Stimulated activated memory B cell treated with anti-CD40 and anti-IgM and Interleukin-4, amounts not matched to agents 10 μg/mL and 1 μg/mL and 100 μg/mL, for 72 hours (primary cell): ENCODE measurements around the gene HSD17B7.
A peak's percentile ranks its signal among the peaks of the same experiment; 100 is the strongest.
"Not testable (repeated sequence)": the region's sequence is repeated elsewhere in the genome, so short reads cannot be mapped to it uniquely, and the experiment has no call there.

Experiments
- ATAC-seq: fragments of 150-1000 bp; cut with Tn5 transposase; 2 replicates; pipeline ENCODE4 v1.10.0; 2021
- H3K27ac Mint-ChIP-seq: one replicate; pipeline ENCODE4 v1.8.0; 2022; ENCODE audit warnings: mild to moderate bottlenecking, mixed read lengths
- H3K27me3 Mint-ChIP-seq: one replicate; pipeline ENCODE4 v1.8.0; 2022; ENCODE audit warnings: mixed read lengths
- H3K36me3 Mint-ChIP-seq: one replicate; pipeline ENCODE4 v1.8.0; 2022; ENCODE audit warnings: mixed read lengths
- H3K4me1 Mint-ChIP-seq: one replicate; pipeline ENCODE4 v1.8.0; 2022; ENCODE audit warnings: mixed read lengths
- H3K4me3 Mint-ChIP-seq: one replicate; pipeline ENCODE4 v1.8.0; 2022; ENCODE audit warnings: mild to moderate bottlenecking, moderate library complexity, mixed read lengths
- H3K9me3 Mint-ChIP-seq: one replicate; pipeline ENCODE4 v1.8.0; 2022; ENCODE audit warnings: mixed read lengths

The HSD17B7 gene

DNA sequence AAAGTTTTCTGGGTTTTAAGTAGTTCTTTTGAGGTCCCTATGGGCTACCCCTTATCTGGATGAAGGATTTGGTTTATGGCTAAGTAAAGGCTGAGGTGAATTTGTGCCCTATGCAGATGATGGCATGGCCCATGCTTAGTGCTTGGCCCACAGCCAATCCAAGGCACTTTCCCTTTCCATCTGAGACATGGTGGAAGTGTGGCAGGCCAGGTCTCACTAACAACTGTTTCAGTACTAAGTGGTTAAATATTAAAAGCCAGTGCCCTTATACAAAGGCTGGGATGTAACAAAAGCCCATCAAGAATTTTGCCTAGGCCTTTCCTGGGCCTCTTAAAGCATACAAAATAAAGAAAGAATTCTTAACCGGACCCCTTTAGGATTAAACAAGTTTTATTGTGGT lies 1.7 kb upstream of the HSD17B7 start:
- ATAC-seq, H3K27me3 Mint-ChIP-seq, H3K27ac Mint-ChIP-seq, H3K36me3 Mint-ChIP-seq, H3K9me3 Mint-ChIP-seq, H3K4me3 Mint-ChIP-seq, H3K4me1 Mint-ChIP-seq: not testable (repeated sequence)

DNA sequence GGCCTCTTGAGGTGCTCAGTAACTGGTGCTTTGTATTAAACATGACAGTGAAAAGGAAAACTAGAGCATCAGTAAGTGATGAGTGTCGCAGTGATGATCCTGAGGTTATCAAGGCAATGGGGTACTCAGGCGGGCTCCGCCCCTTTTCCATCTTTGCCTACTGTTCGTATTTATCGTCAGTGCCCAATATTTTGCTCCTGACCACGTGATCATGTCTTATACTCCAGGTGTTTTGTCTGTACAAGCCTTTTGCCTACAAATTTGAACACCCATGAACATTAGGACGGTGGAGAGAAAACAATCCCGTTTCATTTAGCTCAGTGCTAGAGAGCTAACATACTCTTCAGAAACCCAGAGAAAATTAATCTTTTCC lies 469 bp downstream of the HSD17B7 start:
- H3K27ac Mint-ChIP-seq = peak overlapping the region; percentile 86
- not testable (repeated sequence) for H3K4me1 Mint-ChIP-seq, H3K36me3 Mint-ChIP-seq, ATAC-seq, H3K9me3 Mint-ChIP-seq, H3K27me3 Mint-ChIP-seq
- H3K4me3 Mint-ChIP-seq = peak overlapping the region; percentile 89

DNA sequence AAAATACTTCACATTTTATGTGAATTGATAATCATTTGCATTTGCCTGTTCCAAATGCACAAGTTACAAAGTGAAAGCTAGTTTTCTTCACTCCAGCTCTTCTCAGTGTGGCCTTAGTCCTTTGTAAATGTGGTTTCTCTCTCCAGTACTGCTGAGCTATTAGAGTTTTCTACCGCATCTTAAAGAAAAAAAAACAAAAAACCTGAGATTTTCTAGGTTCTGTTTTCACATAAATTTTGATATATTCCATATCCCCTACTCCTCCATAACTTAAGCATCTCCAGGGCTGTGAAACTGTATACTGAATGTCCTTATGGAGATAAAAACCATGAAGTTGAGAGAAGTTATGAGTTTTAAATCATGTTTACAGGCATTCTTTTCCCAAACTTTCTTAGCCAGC lies 3.8 kb downstream of the HSD17B7 start:
- not testable (repeated sequence) for ATAC-seq, H3K9me3 Mint-ChIP-seq, H3K4me3 Mint-ChIP-seq, H3K27ac Mint-ChIP-seq, H3K27me3 Mint-ChIP-seq, H3K4me1 Mint-ChIP-seq
- H3K36me3 Mint-ChIP-seq = peaks cover 29% of the 10 kb centered on the region

DNA sequence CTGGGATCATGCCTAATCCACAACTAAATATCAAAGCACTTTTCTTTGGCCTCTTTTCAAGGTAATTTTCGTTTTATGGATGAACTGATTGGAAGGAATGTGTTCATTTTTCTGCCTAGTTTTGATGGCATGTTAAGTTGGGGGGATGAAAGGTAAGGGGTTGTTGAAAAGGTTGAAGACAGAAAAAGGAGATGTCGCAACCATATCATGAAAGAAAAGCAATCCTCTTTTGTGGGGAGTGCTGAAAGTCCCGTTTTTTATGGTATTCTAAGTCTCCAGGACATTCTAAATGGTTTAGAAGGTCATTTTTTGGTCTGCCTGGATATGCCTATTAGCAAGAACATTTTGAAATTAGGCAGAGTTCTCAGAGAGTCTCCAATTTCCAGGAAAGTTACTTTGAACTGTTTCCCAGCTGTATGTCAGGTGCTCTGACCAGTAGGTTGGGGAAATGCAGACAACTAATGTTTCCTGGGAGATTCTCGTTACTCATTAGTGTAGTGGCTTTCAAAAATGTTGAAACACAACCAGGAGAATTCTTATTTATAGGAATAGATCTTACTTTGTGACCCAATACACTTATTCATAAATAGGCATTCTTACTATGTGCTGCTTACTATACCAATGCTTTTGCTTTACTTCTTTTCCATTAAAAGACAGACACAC lies 6.2 kb downstream of the HSD17B7 start:
- H3K4me1 Mint-ChIP-seq, H3K27me3 Mint-ChIP-seq, H3K27ac Mint-ChIP-seq, H3K4me3 Mint-ChIP-seq, ATAC-seq, H3K9me3 Mint-ChIP-seq: not testable (repeated sequence)
- H3K36me3 Mint-ChIP-seq = peaks cover 44% of the 10 kb centered on the region

DNA sequence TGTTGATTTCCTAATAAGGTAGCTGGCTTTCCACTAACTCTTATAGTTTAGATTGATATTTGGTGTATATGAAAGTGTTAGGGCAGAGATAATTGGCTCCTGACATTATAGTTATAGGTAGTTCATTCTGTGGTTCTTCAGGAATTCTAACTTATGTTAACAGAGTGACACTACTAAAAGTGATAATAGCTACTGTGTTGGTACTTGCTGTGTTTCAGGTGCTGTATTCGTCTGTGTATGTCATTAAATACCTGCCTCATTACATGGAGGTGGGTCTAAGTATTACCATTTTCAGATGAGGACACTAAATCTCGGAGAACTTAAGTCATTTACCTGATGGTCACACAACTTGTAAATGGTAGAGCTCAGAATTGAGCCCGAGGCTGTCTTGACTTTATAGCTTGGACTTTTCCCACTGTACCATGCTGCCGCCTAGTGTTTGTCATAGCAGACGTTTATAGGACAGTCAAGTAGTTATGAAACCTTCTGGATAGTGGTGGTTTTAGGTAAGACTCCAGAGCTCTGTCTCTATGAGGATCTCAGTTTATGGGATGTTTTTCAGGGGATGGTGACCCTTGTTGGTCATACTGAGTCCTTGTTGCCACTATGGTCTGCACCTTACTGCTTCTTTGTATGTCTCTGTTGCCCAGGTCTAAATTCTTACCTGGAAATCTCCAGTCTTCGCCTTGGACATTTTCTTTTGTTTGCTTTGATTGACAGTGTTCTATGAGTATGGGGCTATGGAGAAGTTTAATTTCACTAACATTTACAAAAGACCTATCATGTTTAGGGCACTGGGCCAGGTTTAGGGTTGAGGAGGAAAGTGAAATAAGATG lies 9.7 kb downstream of the HSD17B7 start:
- not testable (repeated sequence) for H3K9me3 Mint-ChIP-seq, H3K4me1 Mint-ChIP-seq
- H3K36me3 Mint-ChIP-seq = peaks cover 56% of the 10 kb centered on the region

DNA sequence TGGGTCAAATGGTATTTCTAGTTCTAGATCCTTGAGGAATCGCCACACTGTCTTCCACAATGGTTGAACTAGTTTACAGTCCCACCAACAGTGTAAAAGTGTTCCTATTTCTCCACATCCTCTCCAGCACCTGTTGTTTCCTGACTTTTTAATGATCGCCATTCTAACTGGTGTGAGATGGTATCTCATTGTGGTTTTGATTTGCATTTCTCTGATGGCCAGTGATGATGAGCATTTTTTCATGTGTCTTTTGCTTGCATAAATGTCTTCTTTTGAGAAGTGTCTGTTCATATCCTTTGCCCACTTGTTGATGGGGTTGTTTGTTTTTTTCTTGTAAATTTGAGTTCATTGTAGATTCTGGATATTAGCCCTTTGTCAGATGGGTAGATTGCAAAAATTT lies 17.0 kb downstream of the HSD17B7 start:
- H3K27ac Mint-ChIP-seq, ATAC-seq, H3K9me3 Mint-ChIP-seq, H3K4me1 Mint-ChIP-seq, H3K27me3 Mint-ChIP-seq, H3K4me3 Mint-ChIP-seq: not testable (repeated sequence)
- H3K36me3 Mint-ChIP-seq = peaks cover 68% of the 10 kb centered on the region

More for the DNA sequence above, 9.7 kb downstream of the HSD17B7 start:
- ATAC-seq, H3K4me3 Mint-ChIP-seq, H3K27ac Mint-ChIP-seq, H3K27me3 Mint-ChIP-seq: not testable (repeated sequence)

DNA sequence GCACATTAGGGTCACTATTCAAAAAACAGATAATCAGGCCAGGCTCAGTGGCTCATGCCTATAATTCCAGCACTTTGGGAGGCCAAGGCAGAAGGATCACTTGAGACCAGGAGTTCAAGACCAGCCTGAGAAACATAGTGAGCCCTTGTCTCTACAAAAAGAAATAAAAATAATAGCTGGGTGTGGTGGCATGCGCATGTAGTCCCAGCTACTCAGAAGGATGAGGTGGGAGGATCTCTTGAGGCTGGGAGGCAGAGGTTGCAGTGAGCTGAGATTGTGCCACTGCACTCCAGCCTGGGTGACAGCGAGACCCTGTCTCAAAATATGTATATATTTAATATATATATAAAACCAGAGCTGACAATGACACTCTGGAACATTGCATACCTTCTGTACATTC lies 21.9 kb downstream of the HSD17B7 start:
- ATAC-seq, H3K9me3 Mint-ChIP-seq, H3K27me3 Mint-ChIP-seq, H3K4me3 Mint-ChIP-seq, H3K4me1 Mint-ChIP-seq, H3K27ac Mint-ChIP-seq: not testable (repeated sequence)
- peaks cover 46% of the 10 kb centered on the region for H3K36me3 Mint-ChIP-seq

DNA sequence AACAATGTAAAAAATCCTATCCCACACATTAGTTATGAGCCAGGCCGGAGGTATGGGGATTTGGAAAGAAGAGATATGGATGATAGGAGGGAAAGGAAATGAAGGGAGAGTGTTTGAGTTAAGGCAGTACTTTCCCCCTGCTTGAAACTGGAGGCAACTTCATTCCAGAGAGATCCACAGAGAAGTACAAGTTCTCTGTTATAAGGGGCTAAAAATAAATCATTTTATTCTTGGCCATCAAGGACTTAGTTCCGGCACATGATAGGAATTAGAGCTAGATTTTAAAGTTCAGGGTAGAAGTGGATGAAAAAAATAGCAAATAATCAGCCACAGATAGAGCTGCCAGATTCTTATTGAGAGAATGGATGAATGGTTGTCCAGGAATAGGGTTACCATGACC lies 27.6 kb downstream of the HSD17B7 start:
- H3K9me3 Mint-ChIP-seq, H3K27ac Mint-ChIP-seq, H3K36me3 Mint-ChIP-seq, ATAC-seq, H3K4me3 Mint-ChIP-seq: not testable (repeated sequence)
- Mint-ChIP-seq H3K4me1 (peaks cover 14% of the 10 kb centered on the region), H3K27me3 (peaks cover 19% of the 10 kb centered on the region)

DNA sequence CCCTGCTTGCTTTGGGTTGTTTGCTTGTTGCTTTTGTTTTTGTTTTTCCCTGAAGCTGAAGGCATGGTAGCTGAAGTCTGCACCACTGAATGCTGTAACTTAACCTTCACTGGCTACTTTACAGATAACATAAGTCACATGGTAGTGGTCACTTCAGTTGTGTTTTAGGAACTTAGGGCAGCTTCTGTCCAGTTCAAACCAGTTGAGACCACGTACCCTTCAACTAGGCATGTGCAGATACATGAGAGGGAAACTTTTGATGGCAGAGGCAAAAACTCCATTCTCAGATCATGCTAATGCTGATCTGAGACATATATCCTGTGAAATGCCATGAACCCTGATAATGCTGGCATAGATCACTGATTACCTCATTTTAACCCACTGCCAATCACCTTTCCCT lies 28.2 kb downstream of the HSD17B7 start:
- H3K27ac Mint-ChIP-seq, H3K4me3 Mint-ChIP-seq, H3K9me3 Mint-ChIP-seq, ATAC-seq, H3K36me3 Mint-ChIP-seq: not testable (repeated sequence)
- Mint-ChIP-seq H3K4me1 (peaks cover 14% of the 10 kb centered on the region), H3K27me3 (peaks cover 24% of the 10 kb centered on the region)

DNA sequence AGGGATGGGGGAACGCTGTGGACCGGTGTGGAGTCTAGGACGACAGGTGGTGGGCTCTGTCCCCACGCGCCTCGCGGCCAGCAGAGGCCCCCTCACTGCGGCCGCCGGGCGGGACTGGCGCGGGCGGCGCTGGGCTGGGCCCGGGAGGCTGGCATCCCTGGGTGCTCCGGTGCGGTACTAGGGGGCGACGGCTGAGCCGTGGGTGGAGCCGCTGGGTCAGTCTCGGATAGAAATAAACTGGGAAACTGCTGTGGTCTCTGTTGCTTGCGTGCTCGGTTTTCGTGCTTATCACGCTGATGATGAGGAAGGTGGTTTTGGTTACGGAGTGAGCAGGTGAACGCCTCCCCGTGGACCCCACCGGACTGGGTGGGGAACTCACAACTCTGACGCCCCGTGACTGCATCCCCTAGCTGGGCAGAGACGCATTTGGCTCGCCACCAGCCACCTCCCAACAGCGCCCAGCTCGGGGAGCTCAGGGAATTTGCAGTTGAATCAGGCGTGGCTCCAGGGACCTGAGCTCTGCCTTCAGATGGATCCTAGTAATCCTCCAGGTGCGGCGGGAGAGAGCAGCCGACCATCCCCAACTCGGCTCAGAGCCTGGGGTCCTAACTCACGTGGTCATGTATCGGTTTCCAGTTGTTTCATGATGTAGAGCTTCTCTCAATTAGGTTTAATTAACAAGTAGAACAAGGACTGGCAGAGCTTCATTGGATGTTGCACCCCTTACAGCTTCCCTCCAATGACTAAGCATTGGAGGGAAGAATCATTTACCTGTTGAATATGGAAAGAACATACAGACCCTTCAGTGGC lies 32.1 kb downstream of the HSD17B7 start:
- H3K9me3 Mint-ChIP-seq = no peaks in the 10 kb centered on the region
- H3K36me3 Mint-ChIP-seq = no peaks in the 10 kb centered on the region
- H3K4me3 Mint-ChIP-seq = peak overlapping the region; percentile 31
- H3K27ac Mint-ChIP-seq = no peak overlapping the region
- H3K4me1 Mint-ChIP-seq = peaks cover 14% of the 10 kb centered on the region
- peaks cover 54% of the 10 kb centered on the region for H3K27me3 Mint-ChIP-seq
- ATAC-seq = peak; percentile 48

DNA sequence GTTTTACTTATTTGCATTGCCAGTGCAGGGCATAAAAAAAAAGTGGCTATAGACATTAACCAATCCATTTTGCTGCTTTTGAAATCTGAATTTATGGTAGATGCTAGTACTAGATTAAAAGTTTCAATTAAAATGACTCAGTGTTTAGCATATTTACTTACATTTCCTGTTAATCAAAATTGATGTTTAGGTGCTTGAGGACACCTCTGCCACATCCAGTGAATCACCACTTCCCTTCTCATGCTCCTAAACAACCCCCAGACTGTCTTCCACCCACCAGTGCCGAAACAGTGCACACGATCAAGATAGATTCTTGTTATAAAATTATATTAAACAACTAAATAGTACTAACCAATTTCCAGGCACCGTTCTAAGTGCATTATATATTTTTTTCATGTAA lies 32.7 kb downstream of the HSD17B7 start:
- ATAC-seq = no peak
- H3K27me3 Mint-ChIP-seq = peaks cover 54% of the 10 kb centered on the region
- no peak overlapping the region for H3K4me3 Mint-ChIP-seq
- no peaks in the 10 kb centered on the region for H3K36me3 Mint-ChIP-seq
- H3K4me1 Mint-ChIP-seq = peaks cover 14% of the 10 kb centered on the region
- no peak overlapping the region for H3K27ac Mint-ChIP-seq
- H3K9me3 Mint-ChIP-seq = no peaks in the 10 kb centered on the region

DNA sequence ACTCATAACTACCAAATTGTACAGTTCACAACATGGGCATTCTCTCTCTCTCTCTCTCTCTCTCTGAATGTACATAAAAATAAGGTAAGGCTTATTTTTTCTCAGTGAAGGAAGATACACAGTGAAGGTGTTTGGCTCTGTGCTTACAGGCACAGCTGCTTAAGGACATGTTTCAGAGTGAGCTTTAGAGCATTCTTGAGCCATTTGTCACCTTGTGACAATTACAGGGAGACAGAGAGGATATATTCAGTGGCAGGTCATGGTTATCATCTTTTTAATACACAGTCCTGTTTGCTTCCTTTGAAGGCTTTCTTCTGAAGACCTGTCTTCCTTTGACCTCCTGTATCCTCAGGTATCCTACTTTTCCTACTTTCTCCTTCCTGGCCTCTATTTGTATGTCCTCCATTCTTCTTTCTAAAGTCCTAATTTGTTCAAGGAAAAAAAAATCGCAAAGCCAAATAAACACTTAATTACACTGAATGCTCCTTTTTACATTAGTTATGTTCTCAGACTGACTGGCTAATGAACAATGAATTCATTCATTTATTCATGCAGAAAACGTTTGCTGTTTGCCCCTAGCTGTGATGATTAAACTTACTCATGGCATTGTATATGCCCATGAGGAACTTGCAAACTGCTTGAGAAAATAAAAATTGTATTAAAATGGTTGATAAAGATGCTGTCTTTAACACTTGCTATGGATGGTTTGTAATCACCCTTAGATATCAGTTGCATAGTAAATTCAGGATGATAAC lies 33.4 kb downstream of the HSD17B7 start:
- no peaks in the 10 kb centered on the region for H3K9me3 Mint-ChIP-seq
- H3K4me1 Mint-ChIP-seq = peaks cover 14% of the 10 kb centered on the region
- ATAC-seq = no peak
- no peak overlapping the region for H3K4me3 Mint-ChIP-seq
- H3K27me3 Mint-ChIP-seq = peaks cover 54% of the 10 kb centered on the region
- H3K27ac Mint-ChIP-seq = no peak overlapping the region
- no peaks in the 10 kb centered on the region for H3K36me3 Mint-ChIP-seq

DNA sequence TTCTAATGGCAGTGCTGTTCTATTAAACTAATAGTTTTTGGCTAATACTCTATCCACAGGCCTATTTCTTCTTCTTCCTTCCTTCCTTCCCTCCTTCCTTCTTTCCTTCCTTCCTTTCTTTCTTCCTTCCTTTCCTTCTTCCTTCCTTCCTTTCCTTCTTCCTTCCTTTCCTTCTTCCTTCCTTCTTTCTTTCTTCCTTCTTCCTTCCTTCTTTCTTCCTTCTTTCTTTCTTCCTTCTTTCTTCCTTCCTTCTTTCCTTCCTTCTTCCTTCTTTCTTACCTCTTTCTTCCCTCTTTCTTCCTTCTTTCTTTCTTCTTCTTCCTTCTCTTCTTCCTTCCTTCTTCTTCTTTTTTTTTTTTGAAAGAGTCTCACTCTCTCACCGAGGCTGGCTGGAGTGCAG lies 38.8 kb downstream of the HSD17B7 start:
- ATAC-seq = no peak
- H3K27me3 Mint-ChIP-seq = peaks cover 46% of the 10 kb centered on the region
- H3K4me1 Mint-ChIP-seq = no peaks in the 10 kb centered on the region
- H3K9me3 Mint-ChIP-seq = peaks cover 4% of the 10 kb centered on the region
- H3K36me3 Mint-ChIP-seq = no peaks in the 10 kb centered on the region
- H3K4me3 Mint-ChIP-seq = no peak overlapping the region
- no peak overlapping the region for H3K27ac Mint-ChIP-seq

DNA sequence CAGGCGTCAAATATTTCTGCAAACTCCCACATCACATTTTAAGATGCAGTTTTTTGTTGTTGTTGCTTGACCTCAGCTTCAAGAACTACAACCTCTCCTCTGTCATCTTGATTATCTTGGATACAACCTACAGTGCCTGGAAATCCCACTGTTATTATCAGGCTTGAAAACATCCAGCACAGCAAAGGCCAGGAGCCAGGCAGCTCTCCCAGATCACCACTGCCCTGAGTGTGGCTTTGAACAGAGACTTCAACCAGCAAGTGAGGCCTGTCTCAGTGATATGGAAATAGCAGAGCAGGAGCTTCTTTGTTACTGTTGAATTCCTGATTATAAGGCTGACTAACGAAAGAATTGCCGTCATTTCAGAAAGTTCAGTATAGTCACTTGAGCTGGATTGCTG lies 42.0 kb downstream of the HSD17B7 start:
- Mint-ChIP-seq H3K27ac (no peak overlapping the region), H3K4me3 (no peak overlapping the region), H3K36me3 (no peaks in the 10 kb centered on the region), H3K27me3 (peaks cover 23% of the 10 kb centered on the region), H3K9me3 (peaks cover 7% of the 10 kb centered on the region), H3K4me1 (no peaks in the 10 kb centered on the region)
- ATAC-seq = no peak
